Right renal pelvis (tissue), 4 donors: ENCODE results near the gene DNAJC5G. TPM values are rescaled to one million over a fixed set of nuclear protein-coding genes. Genes with fewer than 3 reads are reported as not detected.
"Not testable (repeated sequence)": the region's sequence is repeated elsewhere in the genome, so short reads cannot be mapped to it uniquely, and the experiment has no call there.

Experiments used
- DNase-seq, 4 donors: peaks; one replicate each; pipeline ENCODE4 v3.0.0-alpha.2; 2013; ENCODE audit warnings: low read depth in 4 of 4, low spot score in 3 of 4, missing footprints in 1 of 4
- polyA plus RNA-seq, 4 donors: library from polyadenylated mRNA; unstranded; fragments of 120-200 nt; gene quantifications; one replicate each; pipeline ENCODE4 v1.2.1, GENCODE V29; 2013; ENCODE audit not compliant: insufficient read length in 4 of 4

The DNAJC5G gene
- polyA plus RNA-seq, 4 donors = 0.55 to 1.1 (median 0.88) TPM

- DNase-seq = no peak
These were observed 30.9 kb downstream of the DNAJC5G start for GRCh38 chr2:27306136-27306535.

- no peak for DNase-seq
These were observed 31.5 kb downstream of the DNAJC5G start for GRCh38 chr2:27306573-27307286.

GRCh38 chr2:27307287-27307544 is 32.0 kb downstream of the DNAJC5G start:
- no peak for DNase-seq

- no peak for DNase-seq
These were observed 32.5 kb downstream of the DNAJC5G start for GRCh38 chr2:27307545-27308358.

- peak in 3 of 4 donors; percentile 54 to 67 (median 62) for DNase-seq
These were observed 33.2 kb downstream of the DNAJC5G start, which contains the start of gene UCN for GRCh38 chr2:27308359-27308881. UCN (minus strand) TSS chr2:27308445; CDS start chr2:27307895, 550 bp downstream.

GRCh38 chr2:27309651-27310050 is 34.4 kb downstream of the DNAJC5G start:
- no peak for DNase-seq

GRCh38 chr2:27312152-27312551 is 36.9 kb downstream of the DNAJC5G start:
- no peak for DNase-seq

- no peak for DNase-seq
These were observed 38.8 kb downstream of the DNAJC5G start for GRCh38 chr2:27313882-27314645.

- DNase-seq = no peak
These were observed 39.5 kb downstream of the DNAJC5G start for GRCh38 chr2:27314709-27315108.

- DNase-seq = no peak
These were observed 39.9 kb downstream of the DNAJC5G start for GRCh38 chr2:27315122-27315521.

- DNase-seq = no peak
These were observed 41.6 kb downstream of the DNAJC5G start for GRCh38 chr2:27316655-27317412.

- not testable (repeated sequence) for DNase-seq
These were observed 44.6 kb downstream of the DNAJC5G start for GRCh38 chr2:27319839-27320238.

- no peak for DNase-seq
These were observed 45.8 kb downstream of the DNAJC5G start for GRCh38 chr2:27320958-27321543.

- no peak for DNase-seq
These were observed 47.1 kb downstream of the DNAJC5G start for GRCh38 chr2:27322301-27322765.

- peak; percentile 84 to 90 (median 85) for DNase-seq
These were observed 47.7 kb downstream of the DNAJC5G start, which contains the start of gene MPV17 for GRCh38 chr2:27322766-27323595. MPV17 (minus strand) TSS chr2:27323097; CDS start chr2:27322517, 580 bp downstream.

- DNase-seq = no peak
These were observed 48.5 kb downstream of the DNAJC5G start for GRCh38 chr2:27323596-27324285.

- DNase-seq = no peak
These were observed 49.5 kb downstream of the DNAJC5G start for GRCh38 chr2:27324720-27325119.
